ENCODE results near the gene BARX1.

BARX1 gene

GRCh38 chr9:93917121-93917853 is 37.9 kb downstream of the BARX1 start:
- no peak for DNase-seq (ENCODE audit: low read depth)

DNA sequence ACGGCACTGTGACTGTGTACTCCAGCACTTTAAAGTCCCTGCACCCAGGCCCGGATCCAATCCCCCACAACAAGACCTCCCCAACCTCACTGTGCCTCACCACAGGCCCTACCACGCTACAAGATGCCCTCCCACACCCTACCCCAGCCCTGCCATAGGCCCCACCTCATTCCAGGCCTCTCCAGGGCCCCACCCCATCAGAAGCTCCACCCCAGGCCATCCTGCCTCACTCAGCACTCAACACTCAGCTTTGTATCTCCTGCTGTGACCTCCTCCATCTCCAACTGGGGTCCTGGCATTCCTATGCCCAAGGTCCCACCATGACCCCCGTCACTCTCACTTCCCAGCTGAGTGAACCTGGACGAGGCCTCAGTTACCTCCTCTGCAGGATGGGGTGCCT is 38.8 kb downstream of the BARX1 start:
- DNase-seq (ENCODE audit: low read depth) = no peak

- no peak for DNase-seq (ENCODE audit: low read depth)
These were observed 43.2 kb downstream of the BARX1 start for GRCh38 chr9:93911801-93912554.

GRCh38 chr9:93911136-93911745 is 43.9 kb downstream of the BARX1 start:
- no peak for DNase-seq (ENCODE audit: low read depth)

- DNase-seq (ENCODE audit: low read depth) = no peak
These were observed 44.6 kb downstream of the BARX1 start for GRCh38 chr9:93910598-93910997.

DNA sequence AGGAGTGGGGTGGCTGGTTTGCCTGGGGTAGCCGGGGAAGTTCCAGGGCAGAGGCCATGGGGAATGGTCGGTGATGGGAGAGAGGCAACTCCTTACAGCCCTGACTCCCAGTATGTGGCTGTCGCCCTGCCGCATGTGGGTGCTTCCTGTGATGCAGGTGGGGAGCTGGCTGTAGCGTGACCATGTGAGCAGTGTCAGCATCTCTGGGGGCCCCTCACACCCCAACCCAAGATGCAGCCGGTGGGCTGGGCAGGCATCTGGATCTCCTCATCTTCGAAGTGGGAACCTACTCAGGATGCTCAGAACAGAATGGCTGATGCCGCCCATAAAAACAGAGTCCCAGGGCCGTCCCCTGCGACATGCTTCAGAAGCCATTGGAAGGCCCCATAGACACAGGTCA is 45.0 kb downstream of the BARX1 start:
- no peak for DNase-seq (ENCODE audit: low read depth)

- DNase-seq (ENCODE audit: low read depth) = no peak
These were observed 45.9 kb downstream of the BARX1 start for GRCh38 chr9:93909242-93909616.

GRCh38 chr9:93908591-93909241 is 46.4 kb downstream of the BARX1 start:
- DNase-seq (ENCODE audit: low read depth) = no peak

DNA sequence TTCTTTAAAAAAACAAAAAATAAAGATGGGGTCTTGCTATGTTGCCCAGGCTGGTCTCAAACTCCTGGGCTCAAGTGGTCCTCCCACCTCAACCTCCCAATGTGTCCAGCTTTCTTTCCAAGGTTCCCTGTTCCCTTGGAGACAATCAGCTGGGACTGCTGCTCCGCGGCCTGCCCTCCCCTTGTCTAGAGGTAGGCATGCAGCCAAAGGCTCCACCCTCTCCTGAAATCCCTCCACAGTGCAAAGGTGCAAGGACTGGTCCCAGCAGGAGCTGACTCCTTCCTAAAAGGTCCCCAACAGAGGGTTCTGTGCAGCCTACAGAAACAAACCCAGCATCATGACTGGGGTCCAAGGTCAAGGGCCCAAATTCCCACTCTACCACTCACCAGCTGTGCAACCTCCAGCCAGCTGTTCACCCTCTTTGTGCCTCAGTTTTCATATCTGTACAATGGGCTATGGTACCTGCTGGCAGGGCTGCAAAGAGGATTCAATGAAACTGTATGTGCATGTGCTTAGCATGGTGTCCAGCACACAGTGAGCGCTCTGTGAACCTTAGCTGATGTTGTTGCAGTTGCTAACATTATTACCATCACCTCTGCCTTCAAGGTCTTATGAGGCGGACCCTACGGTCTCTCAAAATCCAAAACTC is 47.5 kb downstream of the BARX1 start:
- no peak for DNase-seq (ENCODE audit: low read depth)

DNA sequence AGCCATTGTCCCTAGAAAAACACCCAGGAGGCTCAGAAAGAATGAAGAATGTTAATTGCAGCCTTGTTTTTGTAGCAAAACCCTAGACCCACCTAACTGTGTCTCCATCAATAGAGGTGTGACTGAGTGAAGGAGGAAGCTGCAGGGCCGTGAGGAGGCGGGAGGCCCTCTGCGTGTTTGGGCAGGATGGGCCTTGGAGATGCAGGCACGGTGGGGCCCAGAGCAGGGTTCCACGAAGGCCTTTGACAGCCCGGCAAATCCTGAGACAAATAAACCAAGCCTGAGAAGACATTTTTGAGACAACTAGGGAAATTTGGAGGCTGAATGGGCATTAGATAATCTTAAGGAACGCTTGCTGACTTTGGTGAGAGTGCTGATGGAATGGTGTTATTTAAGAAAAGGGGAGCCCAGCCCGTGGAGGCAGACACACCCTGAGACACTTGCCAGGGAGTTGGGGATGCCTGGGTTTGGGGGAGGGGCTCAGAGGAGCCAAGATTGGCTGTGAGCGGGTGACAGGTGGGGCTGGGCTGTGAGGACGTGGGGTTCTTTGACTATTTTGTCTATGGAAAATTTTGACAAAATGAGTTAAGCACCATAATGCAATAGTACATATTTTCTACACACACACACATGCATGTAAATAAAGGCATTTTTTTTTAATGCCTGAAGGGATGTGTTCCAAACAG is 48.8 kb downstream of the BARX1 start:
- no peak for DNase-seq (ENCODE audit: low read depth)

DNA sequence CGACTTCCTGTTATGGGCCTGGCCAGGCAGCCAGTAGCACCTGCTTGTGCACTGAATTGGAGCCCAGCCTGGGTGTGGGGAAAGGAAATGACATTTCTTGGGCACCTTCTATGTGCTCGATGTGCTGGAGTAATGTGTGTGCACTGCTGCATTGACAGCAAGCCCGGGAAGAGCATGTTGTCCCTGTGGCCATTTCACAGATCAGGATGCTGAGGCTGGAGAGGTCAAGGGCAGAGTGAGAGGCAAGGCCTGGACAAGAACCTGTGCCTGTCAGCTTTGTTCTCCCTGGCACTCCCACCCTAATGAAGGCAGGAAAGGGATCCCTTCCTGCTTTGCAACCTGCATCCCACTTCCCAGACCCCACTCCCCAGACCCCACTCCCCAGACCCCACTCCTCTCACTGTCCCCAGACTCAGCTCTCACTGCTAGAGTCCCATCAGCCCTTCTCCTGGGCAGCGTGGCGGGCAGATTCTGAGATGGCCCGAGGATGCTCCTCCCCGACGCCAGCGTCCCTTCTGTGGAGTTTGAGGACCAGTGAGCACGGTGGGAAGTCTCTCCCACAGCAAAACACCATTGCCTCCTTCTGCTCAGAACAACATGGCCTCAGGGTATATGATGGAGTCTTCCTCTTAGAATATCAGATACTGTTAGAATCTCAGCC is 49.6 kb downstream of the BARX1 start:
- no peak for DNase-seq (ENCODE audit: low read depth)

DNA sequence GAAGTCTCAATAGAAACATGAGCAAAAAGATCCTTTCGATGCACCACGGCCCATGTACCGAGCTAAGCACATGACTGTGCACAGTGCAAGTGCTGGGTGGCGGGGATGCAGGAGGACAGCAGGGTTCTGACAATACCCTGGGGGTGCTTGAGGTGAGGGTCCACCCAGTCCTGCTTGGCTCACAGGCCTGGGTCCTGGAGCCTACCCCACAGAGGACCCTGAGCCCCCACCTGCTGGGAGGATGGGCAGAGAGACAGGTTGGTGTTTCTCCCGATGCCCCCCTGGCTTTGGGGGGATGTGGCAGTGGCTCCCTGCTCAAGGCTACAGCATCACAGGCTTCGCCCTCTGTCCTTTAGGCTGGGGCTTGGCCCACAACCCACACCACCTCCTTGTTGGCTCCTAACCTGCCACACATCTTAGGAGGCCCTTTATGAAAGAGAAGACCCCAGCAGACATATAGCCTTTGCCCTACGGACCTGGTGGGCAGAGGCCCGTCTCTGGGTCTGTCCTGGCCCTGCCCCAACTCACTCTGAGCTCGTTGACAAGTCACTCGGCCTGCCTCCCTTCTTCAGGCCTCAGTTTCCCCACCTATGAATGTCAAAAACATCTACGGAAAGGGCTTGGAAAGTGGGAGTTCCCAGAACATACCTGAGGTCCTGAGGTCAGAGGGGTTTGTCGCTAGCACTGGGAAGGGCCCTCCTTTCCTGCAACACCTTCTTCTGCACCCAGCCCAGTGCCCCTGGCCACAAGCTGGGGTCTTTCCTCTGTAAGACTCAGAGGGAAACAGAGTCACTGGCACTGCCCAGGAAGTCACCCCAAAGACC is 50.3 kb downstream of the BARX1 start:
- no peak for DNase-seq (ENCODE audit: low read depth)

- no peak for DNase-seq (ENCODE audit: low read depth)
These were observed 51.1 kb downstream of the BARX1 start for GRCh38 chr9:93903886-93904648.

GRCh38 chr9:93902780-93903655 is 52.1 kb downstream of the BARX1 start:
- DNase-seq (ENCODE audit: low read depth) = no peak

DNA sequence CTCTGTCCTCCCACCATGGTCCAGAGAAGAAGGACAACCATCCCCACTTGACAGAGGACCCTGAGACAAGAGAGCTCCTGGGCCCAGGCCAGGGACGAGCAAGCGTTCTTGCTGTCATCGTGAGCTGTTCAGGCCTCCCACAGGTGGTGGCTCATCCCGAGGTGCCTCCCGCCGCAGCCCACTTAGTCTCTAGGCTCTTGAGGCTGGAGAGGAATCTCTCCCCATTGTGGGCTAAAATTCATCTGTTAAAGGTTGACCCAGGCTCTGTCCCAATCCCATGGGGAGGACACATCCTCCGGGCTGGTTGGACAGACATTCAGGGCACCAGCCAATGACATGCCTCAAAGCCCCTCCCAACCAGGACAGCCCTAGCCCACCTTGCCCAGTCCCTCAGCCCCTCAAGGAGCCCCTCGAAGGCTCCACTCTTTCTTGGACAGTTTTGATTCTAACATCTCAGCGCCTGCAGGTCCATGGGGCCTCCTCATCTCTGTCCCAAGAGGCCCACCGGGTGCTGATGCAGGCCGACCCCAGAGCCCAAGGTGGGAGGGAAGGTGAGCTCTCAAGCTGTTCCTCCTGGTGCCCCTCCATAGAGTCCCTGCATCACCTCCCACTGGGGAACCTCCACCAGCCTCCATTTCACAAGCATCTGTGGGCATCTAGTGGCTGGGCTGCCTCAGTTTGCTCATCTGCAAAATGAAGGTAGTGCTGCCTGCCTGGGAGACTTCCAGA is 52.9 kb downstream of the BARX1 start:
- DNase-seq (ENCODE audit: low read depth) = no peak
